Non-pigmented ciliary epithelial cell (primary cell): Measurements from ENCODE around the gene CACNB2.
"Not testable (repeated sequence)": the region's sequence is repeated elsewhere in the genome, so short reads cannot be mapped to it uniquely, and the experiment has no call there.

Experiments
- DNase-seq: peaks from one replicate; pipeline ENCODE4 v3.0.0-alpha.2; 2010; ENCODE audit warnings: low read depth

Gene CACNB2

DNA sequence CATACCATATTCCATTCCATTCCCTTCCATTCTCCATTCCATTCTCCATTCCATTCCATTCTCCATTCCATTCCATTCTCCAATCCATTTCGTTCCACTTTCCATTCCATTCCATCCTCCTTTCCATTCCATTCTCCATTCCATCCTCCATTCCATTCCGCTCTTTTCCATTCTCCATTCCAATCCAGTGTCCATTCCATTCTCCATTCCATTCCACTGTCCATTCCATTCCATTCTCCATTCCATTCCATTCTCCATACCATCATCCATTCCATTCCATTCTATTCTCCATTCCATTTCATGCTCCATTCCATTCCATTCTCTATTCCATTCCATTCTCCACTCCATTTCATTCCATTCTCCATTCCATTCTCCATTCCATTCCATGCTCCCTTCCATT lies 430.2 kb downstream of the CACNB2 start:
- not testable (repeated sequence) for DNase-seq

DNA sequence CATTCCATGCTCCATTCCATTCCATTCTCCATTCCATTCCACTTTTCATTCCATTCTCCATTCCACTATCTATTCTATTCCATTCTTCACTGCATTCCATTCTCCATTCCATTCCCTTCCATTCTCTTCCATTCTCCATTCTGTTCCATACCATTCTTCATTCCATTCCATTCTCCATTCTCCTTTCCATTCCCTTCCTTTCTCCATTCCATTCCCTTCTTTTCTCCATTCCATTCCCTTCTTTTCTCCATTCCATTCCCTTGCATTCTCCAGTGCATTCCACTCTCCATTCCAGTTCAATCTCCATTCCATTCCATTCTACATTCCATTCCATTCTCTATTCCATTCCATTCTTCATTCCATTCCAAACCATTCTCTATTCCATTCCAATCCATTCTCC lies 430.9 kb downstream of the CACNB2 start:
- no peak for DNase-seq

DNA sequence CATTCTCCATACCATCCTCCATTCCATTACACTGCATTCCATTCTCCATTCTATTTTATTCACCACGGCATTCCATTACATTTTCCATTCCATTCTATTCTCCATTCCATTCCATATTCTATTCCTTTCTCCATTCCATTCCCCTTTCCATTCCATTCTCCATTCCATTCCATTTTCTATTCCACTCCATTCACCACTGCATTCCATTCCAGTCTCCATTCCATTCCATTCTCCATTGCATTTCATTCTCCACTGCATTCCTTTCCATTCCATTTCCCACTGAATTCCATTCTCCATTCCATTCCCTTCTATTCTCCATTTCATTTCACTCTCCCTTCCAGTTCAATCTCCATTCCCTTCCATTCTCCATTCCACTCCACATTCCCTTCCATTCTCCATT lies 431.6 kb downstream of the CACNB2 start:
- DNase-seq: no peak

- no peak for DNase-seq
Measured at GRCh38 chr10:18572959-18573561, 432.8 kb downstream of the CACNB2 start.

DNA sequence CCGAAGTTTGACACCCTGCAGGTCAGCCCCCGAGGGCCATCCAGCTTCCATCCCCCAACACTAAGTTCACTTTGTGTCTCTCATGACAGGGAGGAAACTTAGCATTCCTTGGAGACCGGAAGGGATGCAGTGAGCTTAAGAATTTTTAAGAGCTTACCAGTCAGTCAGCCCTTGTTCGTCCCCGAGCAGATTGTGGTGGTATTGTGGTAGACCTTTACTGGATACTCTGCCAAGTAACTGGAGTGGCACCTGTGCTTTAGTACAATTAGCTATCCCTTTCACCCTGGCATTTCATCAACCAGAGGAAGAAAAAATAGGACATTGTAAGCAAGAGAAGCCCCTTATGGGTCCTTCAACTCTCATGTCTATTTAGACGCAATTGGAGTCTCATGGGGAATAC lies 436.4 kb downstream of the CACNB2 start:
- no peak for DNase-seq

DNA sequence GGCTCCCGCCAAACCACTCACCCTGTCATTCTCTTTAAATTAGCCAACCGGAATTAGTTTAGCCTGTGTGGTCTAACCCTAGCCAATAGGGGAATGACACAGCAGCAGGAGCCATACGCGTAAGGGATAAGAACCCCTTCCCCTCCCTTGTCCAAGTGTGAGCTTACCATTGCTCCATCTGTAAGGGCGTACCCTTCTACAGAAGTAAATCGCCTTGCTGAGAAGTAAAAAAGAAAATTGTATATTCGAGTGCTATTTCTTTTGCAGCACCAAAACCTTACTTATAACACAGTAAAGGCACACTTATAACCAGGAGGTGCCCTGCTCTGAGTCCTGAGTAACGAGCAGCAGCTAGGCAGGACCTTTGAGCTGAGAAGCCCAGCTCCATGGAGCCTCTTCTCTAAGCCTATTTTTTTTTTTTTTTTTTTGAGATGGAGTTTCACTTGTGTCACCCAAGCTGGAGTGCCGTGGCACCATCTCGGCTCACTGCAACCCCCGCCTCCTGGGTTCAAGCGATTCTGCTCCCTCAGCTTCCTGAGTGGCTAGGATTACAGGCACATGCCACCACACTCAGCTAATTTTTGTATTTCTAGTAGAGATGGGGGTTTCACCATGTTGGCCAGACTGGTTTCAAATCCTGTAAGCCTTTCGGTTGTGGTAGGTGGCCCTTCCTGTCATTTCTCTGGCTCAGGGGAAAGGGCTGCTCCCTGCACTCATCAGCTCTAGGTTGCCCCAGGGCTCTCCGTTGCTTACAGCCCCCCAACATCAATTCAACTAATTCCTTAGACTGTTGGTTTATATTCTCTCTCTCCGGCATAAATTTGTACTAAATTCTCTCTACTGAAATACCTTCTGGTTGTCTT lies 437.8 kb downstream of the CACNB2 start:
- no peak for DNase-seq

- DNase-seq: peak; percentile 22
Measured at GRCh38 chr10:18582803-18583202, 442.6 kb downstream of the CACNB2 start.

DNA sequence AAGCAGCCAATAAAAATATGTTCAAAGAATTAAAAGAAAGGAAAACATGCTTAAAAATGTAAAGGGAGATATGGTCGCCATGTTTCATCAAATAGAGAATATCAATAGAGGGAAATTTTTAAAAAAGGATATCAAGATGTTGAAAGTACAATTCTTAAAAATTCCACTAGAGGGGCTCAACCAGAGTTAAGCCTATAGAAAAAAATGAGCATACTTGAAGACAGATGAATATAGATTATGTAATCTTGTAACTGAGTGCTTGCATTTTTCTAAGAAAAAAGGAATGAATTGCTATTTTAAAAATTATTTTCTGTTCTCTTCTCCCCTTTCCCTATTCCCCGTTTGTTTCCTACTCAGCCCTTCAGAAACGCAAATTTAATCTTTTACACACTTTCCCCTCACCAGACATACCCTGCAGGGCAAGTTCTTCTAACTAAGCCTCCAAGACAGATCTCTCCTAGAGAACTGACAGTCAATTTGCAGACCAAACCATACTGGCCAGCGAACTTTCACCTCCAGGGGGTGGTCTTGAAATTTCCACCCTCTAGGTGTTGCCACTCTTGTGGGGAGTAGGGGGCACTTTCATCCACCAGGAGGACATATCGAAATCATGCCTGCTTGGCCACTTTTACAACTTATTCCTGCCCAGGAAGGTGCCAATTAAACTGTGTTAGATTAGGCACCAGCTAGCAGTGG lies 443.5 kb downstream of the CACNB2 start:
- no peak for DNase-seq

GRCh38 chr10:18586637-18587036 lies 446.4 kb downstream of the CACNB2 start:
- DNase-seq: not testable (repeated sequence)

GRCh38 chr10:18591141-18591540 lies 450.9 kb downstream of the CACNB2 start:
- DNase-seq: not testable (repeated sequence)
